ENCODE measurements around the gene WDR20.
A peak's percentile ranks its signal among the peaks of the same experiment; 100 is the strongest.

The WDR20 gene

DNA sequence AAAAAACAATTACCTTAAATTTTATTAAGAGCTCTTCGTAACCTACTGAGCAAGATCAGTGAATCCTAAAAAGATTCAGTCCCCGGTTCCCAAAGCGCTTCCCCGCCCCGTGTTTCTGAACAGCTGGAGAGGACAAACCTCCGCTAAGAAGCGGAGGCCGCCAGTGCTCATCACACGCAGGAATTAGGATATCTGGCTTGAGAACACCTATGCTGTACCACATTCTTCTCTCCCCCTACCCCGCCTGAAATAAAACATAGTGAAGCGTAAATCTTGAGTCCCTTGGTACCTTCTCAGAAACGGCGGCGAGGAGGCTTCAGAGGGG lies 774 bp upstream of the WDR20 start:
- Histone ChIP-seq H2AK5ac (ENCODE audit: low read length, severe bottlenecking) (no peak overlapping the region), H3K4me1 (ENCODE audit: control insufficient read depth, insufficient read depth, low read depth, low read length) (no peaks in the 10 kb centered on the region), H3K27ac (ENCODE audit: low read length, poor library complexity, severe bottlenecking) (no peak overlapping the region), H3K14ac (ENCODE audit: low read length in 2 of 2) (no peak overlapping the region), H4K91ac (ENCODE audit: low read length) (no peak overlapping the region), H3K4ac (ENCODE audit: low read depth in 1 of 2, low read length in 2 of 2) (no peak overlapping the region), H2BK15ac (ENCODE audit: low read depth, poor library complexity, severe bottlenecking) (peak overlapping the region; percentile 48), H3K9ac (ENCODE audit: low read length) (peak overlapping the region; percentile 99), H2BK5ac (ENCODE audit: low read depth, low read length, poor library complexity, severe bottlenecking) (no peak overlapping the region), H3K79me1 (replicated peaks; ENCODE audit: low read length, poor library complexity, severe bottlenecking) (peaks cover 8% of the 10 kb centered on the region), H3K9me3 (ENCODE audit: control insufficient read depth, low read length) (no peaks in the 10 kb centered on the region), H3K23ac (ENCODE audit: low read length in 2 of 2) (no peak overlapping the region), H3K36me3 (ENCODE audit: control insufficient read depth in 1 of 2, insufficient read depth in 2 of 2, low read depth in 1 of 2, low read length in 2 of 2) (peaks cover 0 to 4% of the 10 kb centered on the region in 2 experiments), H3K18ac (ENCODE audit: low read depth in 1 of 2, low read length in 2 of 2) (no peak overlapping the region), H4K8ac (ENCODE audit: low read length) (no peak overlapping the region), H3K27me3 (ENCODE audit: control insufficient read depth in 1 of 2, insufficient read depth in 1 of 2, low read length in 2 of 2) (no peaks in the 10 kb centered on the region), H2AFZ (ENCODE audit: low read depth, low read length) (peak overlapping the region; percentile 96), H2BK120ac (ENCODE audit: low read depth, low read length) (no peak overlapping the region), H2BK12ac (ENCODE audit: low read length in 2 of 2) (peak overlapping the region in 1 of 2 experiments; percentile 10), H3K4me3 (ENCODE audit: insufficient read depth in 1 of 2, low read depth in 1 of 2, low read length in 2 of 2) (peak overlapping the region; percentile 96 to 100), H3K4me2 (ENCODE audit: low read length, poor library complexity, severe bottlenecking) (peak overlapping the region; percentile 97)
- no peak for DNase-seq
- under 1% methylated on average over 14 of the region's 14 CpGs for WGBS

DNA sequence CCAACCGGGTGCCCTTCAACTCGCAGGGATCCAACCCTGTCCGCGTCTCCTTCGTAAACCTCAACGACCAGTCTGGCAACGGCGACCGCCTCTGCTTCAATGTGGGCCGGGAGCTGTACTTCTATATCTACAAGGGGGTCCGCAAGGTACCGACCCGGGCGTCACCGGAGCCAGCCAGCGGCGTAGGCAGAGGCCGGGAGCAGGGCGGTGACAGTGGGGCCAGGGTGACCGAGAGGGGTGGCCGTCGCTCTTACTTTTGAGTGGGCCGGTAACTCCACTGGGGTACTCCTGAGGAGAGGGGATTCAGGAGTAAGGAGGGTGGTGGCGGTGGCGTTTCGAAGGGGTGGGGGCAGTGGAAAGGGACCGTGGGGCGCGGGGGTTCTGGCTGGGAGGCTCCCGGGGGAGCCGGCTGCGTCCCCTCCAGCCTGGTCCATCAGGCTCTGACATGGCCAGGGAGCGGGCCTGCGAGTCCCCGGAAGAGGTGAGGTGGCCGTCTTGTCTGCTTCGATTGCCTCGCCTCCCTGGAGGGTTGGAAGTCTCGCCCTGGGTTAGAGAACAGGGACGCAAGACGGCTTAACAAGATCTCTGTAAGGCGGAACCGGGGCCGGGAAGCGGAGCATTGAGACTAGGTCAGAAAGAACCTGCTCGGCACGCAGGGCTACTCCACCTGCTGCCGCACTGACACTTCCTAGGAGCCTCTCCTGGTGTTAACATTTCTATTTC lies 491 bp downstream of the WDR20 start:
- peak overlapping the region; percentile 97 to 100 for H3K4me3 ChIP-seq (ENCODE audit: insufficient read depth in 1 of 2, low read depth in 1 of 2, low read length in 2 of 2)
- peak overlapping the region; percentile 52 to 93 for H3K4ac ChIP-seq (ENCODE audit: low read depth in 1 of 2, low read length in 2 of 2)
- H4K91ac ChIP-seq (ENCODE audit: low read length) = peak overlapping the region; percentile 73
- H3K4me2 ChIP-seq (ENCODE audit: low read length, poor library complexity, severe bottlenecking) = peak overlapping the region; percentile 99
- H3K79me1 ChIP-seq (replicated peaks; ENCODE audit: low read length, poor library complexity, severe bottlenecking) = peaks cover 8% of the 10 kb centered on the region
- H2BK120ac ChIP-seq (ENCODE audit: low read depth, low read length) = peak overlapping the region; percentile 66
- H3K9me3 ChIP-seq (ENCODE audit: control insufficient read depth, low read length) = no peaks in the 10 kb centered on the region
- peak overlapping the region; percentile 99 for H3K9ac ChIP-seq (ENCODE audit: low read length)
- H2AFZ ChIP-seq (ENCODE audit: low read depth, low read length) = peak overlapping the region; percentile 79
- peak overlapping the region in 1 of 2 experiments; percentile 90 for H3K23ac ChIP-seq (ENCODE audit: low read length in 2 of 2)
- H2BK5ac ChIP-seq (ENCODE audit: low read depth, low read length, poor library complexity, severe bottlenecking) = peak overlapping the region; percentile 53
- peak overlapping the region; percentile 99 for H2BK15ac ChIP-seq (ENCODE audit: low read depth, poor library complexity, severe bottlenecking)
- no peaks in the 10 kb centered on the region for H3K4me1 ChIP-seq (ENCODE audit: control insufficient read depth, insufficient read depth, low read depth, low read length)
- no peak overlapping the region for H2AK5ac ChIP-seq (ENCODE audit: low read length, severe bottlenecking)
- no peaks in the 10 kb centered on the region for H3K36me3 ChIP-seq (ENCODE audit: control insufficient read depth in 1 of 2, insufficient read depth in 2 of 2, low read depth in 1 of 2, low read length in 2 of 2)
- no peak overlapping the region for H2BK12ac ChIP-seq (ENCODE audit: low read length in 2 of 2)
- no peaks in the 10 kb centered on the region for H3K27me3 ChIP-seq (ENCODE audit: control insufficient read depth in 1 of 2, insufficient read depth in 1 of 2, low read length in 2 of 2)
- WGBS = under 1% methylated on average over 48 of the region's 48 CpGs
- H4K8ac ChIP-seq (ENCODE audit: low read length) = peak overlapping the region; percentile 89
- peak overlapping the region in 1 of 2 experiments; percentile 61 for H3K14ac ChIP-seq (ENCODE audit: low read length in 2 of 2)
- H3K27ac ChIP-seq (ENCODE audit: low read length, poor library complexity, severe bottlenecking) = peak overlapping the region; percentile 58
- peak overlapping the region; percentile 79 for H3K18ac ChIP-seq (ENCODE audit: low read depth in 1 of 2, low read length in 2 of 2)
- DNase-seq = peak; percentile 48

DNA sequence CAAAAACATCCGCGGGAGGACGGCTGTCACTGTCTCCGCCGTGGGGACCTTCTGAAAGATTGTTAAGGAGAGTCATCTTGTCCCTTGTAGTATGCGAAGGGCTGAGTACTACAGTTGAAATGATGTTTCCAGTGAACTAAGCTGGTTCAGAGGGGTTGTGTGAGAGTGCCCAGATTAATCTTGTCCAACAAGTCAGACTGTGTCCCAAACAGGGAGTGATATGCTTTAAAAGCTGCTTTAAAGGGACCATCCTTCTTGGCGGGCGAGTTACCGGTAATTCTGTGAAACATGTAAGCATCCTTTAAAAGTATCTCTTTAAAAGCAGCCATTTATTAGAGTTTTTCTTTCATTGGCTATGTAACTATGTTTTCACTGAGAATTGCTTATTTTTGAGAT lies 1.1 kb downstream of the WDR20 start:
- H3K4me2 ChIP-seq (ENCODE audit: low read length, poor library complexity, severe bottlenecking) = peak overlapping the region; percentile 99
- no peak overlapping the region for H2BK15ac ChIP-seq (ENCODE audit: low read depth, poor library complexity, severe bottlenecking)
- H4K91ac ChIP-seq (ENCODE audit: low read length) = no peak overlapping the region
- peaks cover 9% of the 10 kb centered on the region for H3K79me1 ChIP-seq (replicated peaks; ENCODE audit: low read length, poor library complexity, severe bottlenecking)
- H2AK5ac ChIP-seq (ENCODE audit: low read length, severe bottlenecking) = no peak overlapping the region
- H3K27ac ChIP-seq (ENCODE audit: low read length, poor library complexity, severe bottlenecking) = peak overlapping the region; percentile 10
- no peak overlapping the region for H3K14ac ChIP-seq (ENCODE audit: low read length in 2 of 2)
- 8% methylated on average over 6 of the region's 9 CpGs for WGBS
- no peak overlapping the region for H4K8ac ChIP-seq (ENCODE audit: low read length)
- no peaks in the 10 kb centered on the region for H3K9me3 ChIP-seq (ENCODE audit: control insufficient read depth, low read length)
- DNase-seq = peak; percentile 18
- H2BK12ac ChIP-seq (ENCODE audit: low read length in 2 of 2) = no peak overlapping the region
- no peaks in the 10 kb centered on the region for H3K27me3 ChIP-seq (ENCODE audit: control insufficient read depth in 1 of 2, insufficient read depth in 1 of 2, low read length in 2 of 2)
- no peak overlapping the region for H2BK5ac ChIP-seq (ENCODE audit: low read depth, low read length, poor library complexity, severe bottlenecking)
- H3K23ac ChIP-seq (ENCODE audit: low read length in 2 of 2) = no peak overlapping the region
- peak overlapping the region; percentile 99 for H3K9ac ChIP-seq (ENCODE audit: low read length)
- peaks cover 0 to 3% of the 10 kb centered on the region in 2 experiments for H3K36me3 ChIP-seq (ENCODE audit: control insufficient read depth in 1 of 2, insufficient read depth in 2 of 2, low read depth in 1 of 2, low read length in 2 of 2)
- peak overlapping the region; percentile 97 to 100 for H3K4me3 ChIP-seq (ENCODE audit: insufficient read depth in 1 of 2, low read depth in 1 of 2, low read length in 2 of 2)
- H3K4ac ChIP-seq (ENCODE audit: low read depth in 1 of 2, low read length in 2 of 2) = no peak overlapping the region
- H2AFZ ChIP-seq (ENCODE audit: low read depth, low read length) = no peak overlapping the region
- peak overlapping the region; percentile 58 for H2BK120ac ChIP-seq (ENCODE audit: low read depth, low read length)
- peaks cover 2% of the 10 kb centered on the region for H3K4me1 ChIP-seq (ENCODE audit: control insufficient read depth, insufficient read depth, low read depth, low read length)
- peak overlapping the region in 1 of 2 experiments; percentile 49 for H3K18ac ChIP-seq (ENCODE audit: low read depth in 1 of 2, low read length in 2 of 2)

DNA sequence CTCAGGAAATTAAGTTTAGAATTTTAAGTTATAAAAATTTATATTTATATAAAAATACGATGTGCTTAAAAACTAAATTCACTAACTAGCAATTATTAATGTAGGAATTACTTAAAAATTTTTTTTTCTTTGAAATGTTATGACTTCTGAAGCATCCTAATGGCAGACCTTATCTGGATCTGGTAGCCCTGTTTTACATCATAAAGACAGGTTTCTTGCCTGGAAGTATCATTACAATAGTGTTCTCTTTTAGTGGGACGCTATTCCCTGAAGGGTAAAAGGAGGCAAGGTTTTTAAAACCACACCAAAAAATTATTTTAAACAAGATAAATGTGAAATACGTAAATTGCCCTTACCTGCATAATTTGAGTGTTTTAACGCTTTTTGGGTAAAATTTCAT lies 2.1 kb downstream of the WDR20 start:
- Histone ChIP-seq H2BK5ac (ENCODE audit: low read depth, low read length, poor library complexity, severe bottlenecking) (no peak overlapping the region), H3K27me3 (ENCODE audit: control insufficient read depth in 1 of 2, insufficient read depth in 1 of 2, low read length in 2 of 2) (no peaks in the 10 kb centered on the region), H3K79me1 (replicated peaks; ENCODE audit: low read length, poor library complexity, severe bottlenecking) (peaks cover 9% of the 10 kb centered on the region), H3K14ac (ENCODE audit: low read length in 2 of 2) (no peak overlapping the region), H4K8ac (ENCODE audit: low read length) (no peak overlapping the region), H2BK12ac (ENCODE audit: low read length in 2 of 2) (no peak overlapping the region), H3K4me1 (ENCODE audit: control insufficient read depth, insufficient read depth, low read depth, low read length) (peaks cover 2% of the 10 kb centered on the region), H3K23ac (ENCODE audit: low read length in 2 of 2) (no peak overlapping the region), H3K4me3 (ENCODE audit: insufficient read depth in 1 of 2, low read depth in 1 of 2, low read length in 2 of 2) (peak overlapping the region in 1 of 2 experiments; percentile 100), H3K9me3 (ENCODE audit: control insufficient read depth, low read length) (no peaks in the 10 kb centered on the region), H4K91ac (ENCODE audit: low read length) (no peak overlapping the region), H2AK5ac (ENCODE audit: low read length, severe bottlenecking) (no peak overlapping the region), H3K36me3 (ENCODE audit: control insufficient read depth in 1 of 2, insufficient read depth in 2 of 2, low read depth in 1 of 2, low read length in 2 of 2) (peaks cover 0 to 3% of the 10 kb centered on the region in 2 experiments), H3K4ac (ENCODE audit: low read depth in 1 of 2, low read length in 2 of 2) (no peak overlapping the region), H2BK15ac (ENCODE audit: low read depth, poor library complexity, severe bottlenecking) (no peak overlapping the region), H2AFZ (ENCODE audit: low read depth, low read length) (no peak overlapping the region), H3K27ac (ENCODE audit: low read length, poor library complexity, severe bottlenecking) (no peak overlapping the region), H3K18ac (ENCODE audit: low read depth in 1 of 2, low read length in 2 of 2) (no peak overlapping the region), H3K4me2 (ENCODE audit: low read length, poor library complexity, severe bottlenecking) (no peak overlapping the region), H3K9ac (ENCODE audit: low read length) (peak overlapping the region; percentile 99), H2BK120ac (ENCODE audit: low read depth, low read length) (no peak overlapping the region)
- WGBS = 100% methylated on average over 1 of the region's 4 CpGs
- no peak for DNase-seq
